Mesendoderm (in vitro differentiated cells): Measurements from ENCODE around the gene NTRK1.

Source experiments
- DNase-seq: peaks from one replicate; pipeline ENCODE4 v3.0.0; 2013
- H2AK5ac ChIP-seq: 2 replicates; pipeline ENCODE4 v1.6.1; 2013; ENCODE audit warnings: low read length, inconsistent platforms
- H2BK120ac ChIP-seq: 2 replicates; pipeline ENCODE4 v1.6.1; 2013; ENCODE audit warnings: low read depth, mild to moderate bottlenecking, low read length, moderate library complexity, mixed read lengths
- H2BK15ac ChIP-seq: replicated peaks from 2 replicates; pipeline ENCODE4 v1.6.1; 2013; ENCODE audit warnings: low read depth, mild to moderate bottlenecking, moderate library complexity
- H2BK5ac ChIP-seq: 2 replicates; pipeline ENCODE4 v1.6.1; 2013; ENCODE audit warnings: low read length, inconsistent platforms
- H3K18ac ChIP-seq: 2 replicates; pipeline ENCODE4 v1.6.1; 2013; ENCODE audit warnings: mild to moderate bottlenecking, low read length, mixed read lengths
- H3K23ac ChIP-seq: one replicate; pipeline ENCODE4 v1.6.1; 2013; ENCODE audit warnings: low read length
- H3K27ac ChIP-seq: 2 replicates; pipeline ENCODE4 v1.5.1; 2013; ENCODE audit warnings: low read depth, mild to moderate bottlenecking, inconsistent platforms, low read length, moderate library complexity
- H3K27me3 ChIP-seq: 2 replicates; pipeline ENCODE4 v1.6.1; 2013; ENCODE audit warnings: low read length, control low read depth, mild to moderate bottlenecking, inconsistent platforms; ENCODE audit not compliant: insufficient read depth, poor library complexity
- H3K36me3 ChIP-seq: 2 replicates; pipeline ENCODE4 v1.6.1; 2013; ENCODE audit warnings: low read length, inconsistent platforms; ENCODE audit not compliant: control insufficient read depth, insufficient read depth
- H3K4ac ChIP-seq: one replicate; pipeline ENCODE4 v1.6.1; 2013; ENCODE audit warnings: low read depth, mild to moderate bottlenecking, low read length, moderate library complexity
- H3K4me1 ChIP-seq: 2 replicates; pipeline ENCODE4 v1.6.1; 2013; ENCODE audit warnings: low read depth, low read length, inconsistent platforms; ENCODE audit not compliant: control insufficient read depth
- H3K4me2 ChIP-seq: 2 replicates; pipeline ENCODE4 v1.6.1; 2013; ENCODE audit warnings: low read length
- H3K4me3 ChIP-seq: 2 replicates; pipeline ENCODE4 v1.5.1; 2013; ENCODE audit warnings: mild to moderate bottlenecking, low read length
- H3K56ac ChIP-seq: one replicate; pipeline ENCODE4 v1.6.1; 2013; ENCODE audit warnings: low read length
- H3K79me1 ChIP-seq: 2 replicates; pipeline ENCODE4 v1.6.1; 2013; ENCODE audit warnings: low read length, inconsistent platforms
- H3K79me2 ChIP-seq: 2 replicates; pipeline ENCODE4 v1.6.1; 2013; ENCODE audit warnings: mild to moderate bottlenecking, low read length; ENCODE audit not compliant: control insufficient read depth, insufficient read depth
- H3K9ac ChIP-seq: 2 replicates; pipeline ENCODE4 v1.6.1; 2013; ENCODE audit warnings: low read length, inconsistent platforms
- H4K5ac ChIP-seq: one replicate; pipeline ENCODE4 v1.6.1; 2013; ENCODE audit warnings: low read length
- H4K8ac ChIP-seq: one replicate; pipeline ENCODE4 v1.6.1; 2013; ENCODE audit warnings: low read depth, mild to moderate bottlenecking, control low read depth, low read length, moderate library complexity
- WGBS: extraction: QIAGEN DNeasy Blood & Tissue Kit; methylation state at CpG from one replicate; pipeline ENCODE4 v1.1.7; 2013; ENCODE audit warnings: low lambda C conversion rate, missing lambda C conversion rate; ENCODE audit not compliant: insufficient coverage; ENCODE audit errors: extremely low coverage; 5-methylcytosine and 5-hydroxymethylcytosine counted together

Gene NTRK1

DNA sequence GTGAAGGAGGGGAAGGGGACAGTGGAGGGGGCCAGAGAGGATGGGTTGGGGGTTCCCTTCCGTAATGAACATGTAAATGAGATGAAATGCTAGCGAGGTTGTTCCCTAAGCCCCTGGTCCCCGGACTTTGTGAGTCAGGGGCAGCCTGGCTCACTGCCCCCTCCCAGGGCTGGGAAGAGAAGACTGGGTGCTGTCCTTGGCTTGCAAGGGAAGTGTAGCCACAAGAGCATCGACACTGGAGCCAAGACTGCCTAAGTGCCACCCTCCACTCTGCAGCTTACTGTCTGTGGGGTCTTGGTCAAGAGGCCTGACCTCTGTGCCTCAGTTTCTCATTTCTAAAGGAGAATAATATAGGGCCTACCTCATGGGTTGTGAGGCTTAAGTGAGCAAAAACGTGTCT is 33.3 kb downstream of the NTRK1 start:
- Histone ChIP-seq H3K23ac (no peak overlapping the region), H4K8ac (no peak overlapping the region), H2BK120ac (no peak overlapping the region), H3K56ac (peak overlapping the region; percentile 80), H2AK5ac (no peak overlapping the region), H3K4me1 (no peaks in the 10 kb centered on the region), H3K4me3 (no peak overlapping the region), H3K4me2 (peak overlapping the region; percentile 39), H3K79me1 (no peaks in the 10 kb centered on the region), H3K4ac (peak overlapping the region; percentile 1), H3K9ac (peak overlapping the region; percentile 57), H2BK5ac (no peak overlapping the region), H3K27ac (no peak overlapping the region), H3K79me2 (no peaks in the 10 kb centered on the region), H3K27me3 (no peaks in the 10 kb centered on the region), H4K5ac (no peak overlapping the region), H3K18ac (no peak overlapping the region), H2BK15ac (no peak overlapping the region), H3K36me3 (no peaks in the 10 kb centered on the region)
- no peak for DNase-seq
- WGBS: no CpG with 5 or more reads among the region's 5 CpGs

GRCh38 chr1:156894711-156895454 is 34.2 kb downstream of the NTRK1 start:
- H3K27me3 ChIP-seq: no peaks in the 10 kb centered on the region
- no peak overlapping the region for H3K9ac ChIP-seq
- H2BK5ac ChIP-seq: no peak overlapping the region
- H3K18ac ChIP-seq: no peak overlapping the region
- H3K4me3 ChIP-seq: no peak overlapping the region
- no peak overlapping the region for H3K27ac ChIP-seq
- H4K5ac ChIP-seq: no peak overlapping the region
- no peak overlapping the region for H3K23ac ChIP-seq
- no peaks in the 10 kb centered on the region for H3K79me1 ChIP-seq
- no peak overlapping the region for H3K4ac ChIP-seq
- H4K8ac ChIP-seq: no peak overlapping the region
- no peak for DNase-seq
- no peaks in the 10 kb centered on the region for H3K36me3 ChIP-seq
- H3K79me2 ChIP-seq: no peaks in the 10 kb centered on the region
- no CpG with 5 or more reads among the region's 12 CpGs for WGBS
- no peak overlapping the region for H2BK120ac ChIP-seq
- H2BK15ac ChIP-seq: no peak overlapping the region
- no peak overlapping the region for H2AK5ac ChIP-seq
- H3K56ac ChIP-seq: no peak overlapping the region
- H3K4me1 ChIP-seq: no peaks in the 10 kb centered on the region
- H3K4me2 ChIP-seq: no peak overlapping the region

DNA sequence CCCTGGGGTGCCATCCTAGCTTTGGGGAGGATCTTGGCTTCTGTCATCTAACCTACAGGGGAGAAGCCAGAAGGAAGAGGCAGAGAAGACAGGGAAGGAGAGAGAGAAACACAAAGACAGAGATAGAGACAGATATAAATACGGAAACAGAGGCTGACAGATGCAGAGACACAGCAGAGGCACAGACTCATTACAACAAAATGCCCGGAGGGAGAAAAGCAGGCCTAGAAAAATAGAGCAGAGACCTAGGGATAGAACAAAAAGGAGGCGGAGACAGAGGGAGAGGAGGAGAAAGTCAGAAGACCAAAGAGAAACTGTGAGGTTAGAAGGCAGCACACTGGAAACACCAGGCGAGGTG is 34.8 kb downstream of the NTRK1 start:
- no peak overlapping the region for H4K8ac ChIP-seq
- H3K4me2 ChIP-seq: no peak overlapping the region
- H2BK120ac ChIP-seq: no peak overlapping the region
- no peak overlapping the region for H2BK5ac ChIP-seq
- H2AK5ac ChIP-seq: no peak overlapping the region
- no peak overlapping the region for H3K4me3 ChIP-seq
- H3K36me3 ChIP-seq: no peaks in the 10 kb centered on the region
- no peak overlapping the region for H3K4ac ChIP-seq
- H2BK15ac ChIP-seq: no peak overlapping the region
- H3K27ac ChIP-seq: no peak overlapping the region
- no peak overlapping the region for H3K56ac ChIP-seq
- no CpG with 5 or more reads among the region's 4 CpGs for WGBS
- no peak overlapping the region for H3K9ac ChIP-seq
- no peaks in the 10 kb centered on the region for H3K27me3 ChIP-seq
- no peaks in the 10 kb centered on the region for H3K4me1 ChIP-seq
- no peaks in the 10 kb centered on the region for H3K79me1 ChIP-seq
- no peak overlapping the region for H3K18ac ChIP-seq
- H3K79me2 ChIP-seq: no peaks in the 10 kb centered on the region
- H3K23ac ChIP-seq: no peak overlapping the region
- DNase-seq: no peak
- H4K5ac ChIP-seq: no peak overlapping the region

DNA sequence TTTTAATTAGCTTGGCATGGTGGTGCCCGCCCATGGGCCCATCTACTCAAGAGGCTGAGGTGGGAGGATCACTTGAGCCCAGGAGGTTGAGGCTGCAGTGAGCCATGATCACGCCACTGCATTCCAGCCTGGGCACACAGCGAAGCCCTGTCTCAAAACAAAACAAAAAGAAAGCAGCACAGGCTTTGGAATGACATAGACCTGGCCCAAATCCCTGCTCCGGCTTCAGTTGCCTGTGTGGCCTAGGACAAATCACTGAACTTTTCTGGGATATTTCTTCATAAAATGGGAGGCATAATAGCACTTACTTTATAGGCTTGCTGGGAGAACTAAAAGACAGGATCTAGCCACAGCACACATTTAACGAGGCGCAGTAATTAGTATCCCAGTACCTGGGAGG is 35.3 kb downstream of the NTRK1 start:
- Histone ChIP-seq H4K5ac (no peak overlapping the region), H3K79me1 (no peaks in the 10 kb centered on the region), H3K4ac (no peak overlapping the region), H3K36me3 (no peaks in the 10 kb centered on the region), H3K9ac (no peak overlapping the region), H3K23ac (no peak overlapping the region), H3K4me3 (no peak overlapping the region), H2BK15ac (no peak overlapping the region), H3K79me2 (no peaks in the 10 kb centered on the region), H3K18ac (no peak overlapping the region), H2AK5ac (no peak overlapping the region), H3K4me2 (no peak overlapping the region), H3K27me3 (no peaks in the 10 kb centered on the region), H3K56ac (no peak overlapping the region), H3K27ac (no peak overlapping the region), H3K4me1 (no peaks in the 10 kb centered on the region), H4K8ac (no peak overlapping the region), H2BK120ac (no peak overlapping the region), H2BK5ac (no peak overlapping the region)
- DNase-seq: no peak
- WGBS: no CpG with 5 or more reads among the region's 6 CpGs

DNA sequence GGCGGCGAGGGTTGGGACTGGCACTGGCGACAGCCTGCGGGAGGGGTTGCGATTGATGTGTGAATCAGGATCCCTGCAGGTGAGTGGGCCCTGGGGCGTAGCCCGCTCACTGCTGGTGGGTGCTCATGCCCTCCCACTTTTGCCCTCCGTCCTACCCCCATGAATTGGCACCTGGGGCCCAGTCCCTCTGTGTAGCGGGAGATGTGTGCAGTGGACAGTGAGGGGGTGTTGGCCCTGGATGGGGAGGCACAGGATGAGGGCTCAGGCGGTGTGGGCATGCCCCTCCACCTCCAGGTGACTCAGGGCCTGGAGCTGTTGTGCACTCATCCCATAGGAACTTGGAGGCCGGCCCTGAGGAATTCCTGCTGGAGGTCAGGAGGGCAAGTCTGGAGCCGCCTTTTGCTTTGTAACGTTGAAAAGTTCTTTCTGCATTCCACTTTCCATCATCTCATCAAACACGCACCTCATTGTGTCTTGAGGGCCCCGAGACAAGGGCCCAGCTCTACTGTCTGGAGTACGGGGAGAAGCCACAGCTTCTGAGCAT is 35.9 kb downstream of the NTRK1 start:
- H2BK120ac ChIP-seq: no peak overlapping the region
- no peak overlapping the region for H2AK5ac ChIP-seq
- peak; percentile 93 for DNase-seq
- no peak overlapping the region for H3K4ac ChIP-seq
- no peak overlapping the region for H3K18ac ChIP-seq
- no peak overlapping the region for H3K4me2 ChIP-seq
- H3K79me1 ChIP-seq: no peaks in the 10 kb centered on the region
- H4K8ac ChIP-seq: no peak overlapping the region
- no peak overlapping the region for H3K23ac ChIP-seq
- no peak overlapping the region for H4K5ac ChIP-seq
- H3K9ac ChIP-seq: no peak overlapping the region
- no peaks in the 10 kb centered on the region for H3K27me3 ChIP-seq
- H3K4me1 ChIP-seq: no peaks in the 10 kb centered on the region
- H3K36me3 ChIP-seq: no peaks in the 10 kb centered on the region
- H3K79me2 ChIP-seq: no peaks in the 10 kb centered on the region
- peak overlapping the region; percentile 0 for H3K56ac ChIP-seq
- H3K27ac ChIP-seq: no peak overlapping the region
- no peak overlapping the region for H2BK15ac ChIP-seq
- H2BK5ac ChIP-seq: no peak overlapping the region
- no peak overlapping the region for H3K4me3 ChIP-seq
- no CpG with 5 or more reads among the region's 16 CpGs for WGBS
